Left lung (tissue), 10 donors: ENCODE results near the gene DOCK4. TPM values are rescaled to one million over a fixed set of nuclear protein-coding genes. Genes with fewer than 3 reads are reported as not detected.
"Not testable (repeated sequence)": the region's sequence is repeated elsewhere in the genome, so short reads cannot be mapped to it uniquely, and the experiment has no call there.

Experiments
- ATAC-seq: fragments of 200-7000 bp; cut with Tn5 transposase; one replicate; pipeline ENCODE4 v1.9.1; 2020; ENCODE audit warnings: moderate library complexity
- DNase-seq, 4 donors: peaks; one replicate each; pipeline ENCODE4 v3.0.0-alpha.2; 2013 to 2020
- H3K27ac ChIP-seq, 2 donors: fragments of 200-600 bp; sonication (generic) in 1 of 2; one replicate each; pipeline versions ENCODE4 v1.5.0 to v1.8.0; 2020 to 2021
- H3K27me3 ChIP-seq, 2 donors: fragments of 200-600 bp; sonication (generic) in 1 of 2; one replicate each; pipeline versions ENCODE4 v1.5.0 to v1.8.0; 2020 to 2021
- H3K36me3 ChIP-seq, 2 donors: fragments of 200-600 bp; sonication (generic) in 1 of 2; one replicate each; pipeline versions ENCODE4 v1.5.0 to v1.8.0; 2020 to 2021
- H3K4me1 ChIP-seq, 2 donors: fragments of 200-600 bp; one replicate each; pipeline ENCODE4 v1.8.0; 2021
- H3K4me3 ChIP-seq, 2 donors: fragments of 200-600 bp; sonication (generic) in 1 of 2; one replicate each; pipeline versions ENCODE4 v1.5.0 to v1.8.0; 2020 to 2021; ENCODE audit warnings: mild to moderate bottlenecking in 1 of 2
- H3K9me3 ChIP-seq, 2 donors: fragments of 200-600 bp; sonication (generic) in 1 of 2; one replicate each; pipeline versions ENCODE4 v1.5.0 to v1.8.0; 2020 to 2021
- CTCF ChIP-seq, 2 donors: fragments of 200-600 bp; sonication (generic) in 1 of 2; IDR thresholded peaks; one replicate each; pipeline versions ENCODE4 v1.5.0 to v1.8.0; 2021; ENCODE audit warnings: antibody characterized with exemption in 2 of 2
- intact Hi-C, 2 donors: fragments of 100-400 bp; cut with DNase I; formaldehyde crosslinking; loops; one replicate each; pipeline versions ENCODE4 v1.11.2 to v1.14.2; 2022
- polyA plus RNA-seq, 6 donors: library from polyadenylated mRNA; unstranded; fragments of 120-200 nt; gene quantifications; one replicate each; pipeline ENCODE4 v1.2.1, GENCODE V29; 2013; ENCODE audit not compliant: insufficient read length in 6 of 6
- total RNA-seq, 2 donors: library from RNA; stranded (reverse); fragmentation: NEBNext Ultra II Directional; extraction: Animal tissue kit (Norgen Biotek cat#: 25700); gene quantifications; one replicate each; pipeline ENCODE4 v1.2.1, GENCODE V29; 2021
- donor health status: DM: no; HTN: yes; CAD: no.
- donor health status: DM: no; HTN: no; CAD: no.

DOCK4 gene
- total and polyA plus RNA-seq, 8 donors: 38.9 to 64.3 (median 52.5) TPM

DNA sequence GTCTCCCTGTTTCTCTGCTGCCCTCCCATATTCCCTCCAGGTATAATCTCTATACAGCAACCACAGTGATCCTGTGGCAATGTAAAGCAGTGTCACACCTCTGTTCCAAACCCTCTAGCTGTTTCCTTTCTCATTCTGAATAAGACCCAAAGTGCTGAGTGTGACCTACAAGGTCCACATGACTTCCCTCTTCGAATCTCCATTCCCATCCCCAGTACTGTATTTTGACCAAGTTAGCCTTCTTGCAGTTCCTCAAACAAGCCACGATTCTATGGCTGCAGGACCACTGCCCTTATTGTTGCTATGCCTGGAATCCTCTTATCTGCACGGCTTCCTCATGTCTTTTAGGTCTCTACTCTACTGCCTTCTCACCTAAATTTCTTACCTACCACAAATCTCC lies 291.9 kb downstream of the DOCK4 start:
- TF ChIP-seq CTCF (IDR thresholded peaks at IDR 0.05): no peak
- no peaks in the 10 kb centered on the region for H3K9me3 ChIP-seq
- intact Hi-C loops: no loop called here
- H3K4me1 ChIP-seq: peaks cover 0 to 7% of the 10 kb centered on the region in 2 donors
- no peak for ATAC-seq
- H3K27ac ChIP-seq: no peak overlapping the region
- H3K27me3 ChIP-seq: no peaks in the 10 kb centered on the region
- no peaks in the 10 kb centered on the region for H3K36me3 ChIP-seq
- H3K4me3 ChIP-seq: no peak overlapping the region
- DNase-seq: no peak

GRCh38 chr7:111911166-111911961 lies 294.8 kb downstream of the DOCK4 start:
- Histone ChIP-seq H3K4me3 (no peak overlapping the region), H3K4me1 (peaks cover 0 to 7% of the 10 kb centered on the region in 2 donors), H3K9me3 (no peaks in the 10 kb centered on the region), H3K27ac (peak overlapping the region in 1 of 2 donors; percentile 6), H3K36me3 (no peaks in the 10 kb centered on the region), H3K27me3 (no peaks in the 10 kb centered on the region)
- no peak for TF ChIP-seq CTCF (IDR thresholded peaks at IDR 0.05)
- ATAC-seq (no peak), DNase-seq (no peak)
- intact Hi-C loops: no loop called here

DNA sequence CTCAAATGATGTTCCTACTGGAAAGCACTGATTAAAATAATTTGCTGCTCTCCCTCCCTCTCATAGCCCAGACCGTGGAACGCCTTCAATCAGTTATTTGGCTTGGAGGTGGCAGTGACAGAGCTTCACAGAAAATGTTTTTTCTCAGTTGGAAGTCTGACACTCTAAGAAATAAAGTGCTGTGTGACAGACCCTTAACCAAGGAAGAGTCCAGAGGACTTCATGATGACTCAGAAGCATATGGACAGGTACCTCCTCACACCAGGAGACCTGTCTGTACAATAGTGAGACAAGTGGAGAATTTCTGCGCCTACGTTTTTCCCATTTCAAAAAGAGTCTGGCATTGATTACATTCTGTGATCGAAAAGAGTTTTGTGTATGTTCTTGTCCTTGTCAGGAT lies 295.5 kb downstream of the DOCK4 start:
- Histone ChIP-seq H3K27me3 (no peaks in the 10 kb centered on the region), H3K36me3 (no peaks in the 10 kb centered on the region), H3K9me3 (no peaks in the 10 kb centered on the region), H3K4me1 (peaks cover 0 to 7% of the 10 kb centered on the region in 2 donors), H3K27ac (no peak overlapping the region), H3K4me3 (no peak overlapping the region)
- DNase-seq (no peak), ATAC-seq (no peak)
- intact Hi-C loops: no loop called here
- TF ChIP-seq CTCF (IDR thresholded peaks at IDR 0.05): no peak

DNA sequence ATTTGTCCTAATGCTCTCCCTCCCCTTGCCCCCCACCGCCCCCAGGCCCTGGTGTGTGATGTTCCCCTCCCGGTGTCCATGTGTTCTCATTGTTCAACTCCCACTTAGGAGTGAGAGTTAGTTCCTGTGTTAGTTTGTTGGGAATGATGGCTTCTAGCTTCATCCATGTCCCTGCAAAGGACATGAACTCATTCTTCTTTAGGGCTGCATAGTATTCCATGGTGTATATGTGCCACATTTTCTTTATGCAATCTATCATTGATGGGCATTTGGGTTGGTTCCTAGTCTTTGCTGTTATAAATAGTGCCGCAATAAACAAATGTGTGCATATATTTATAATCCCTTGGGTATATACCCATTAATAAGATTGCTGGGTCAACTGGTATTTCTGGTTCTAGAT lies 297.5 kb downstream of the DOCK4 start:
- intact Hi-C loops, H3K36me3 ChIP-seq, ATAC-seq, H3K27me3 ChIP-seq, H3K27ac ChIP-seq, H3K9me3 ChIP-seq, H3K4me3 ChIP-seq, H3K4me1 ChIP-seq, DNase-seq: not testable (repeated sequence)

- H3K27ac ChIP-seq: no peak overlapping the region
- H3K4me3 ChIP-seq: no peak overlapping the region
- no peaks in the 10 kb centered on the region for H3K27me3 ChIP-seq
- intact Hi-C loops: no loop called here
- DNase-seq (no peak), ATAC-seq (no peak)
- H3K36me3 ChIP-seq: peaks cover 0 to 21% of the 10 kb centered on the region in 2 donors
- no peak for TF ChIP-seq CTCF (IDR thresholded peaks at IDR 0.05)
- H3K9me3 ChIP-seq: no peaks in the 10 kb centered on the region
- no peaks in the 10 kb centered on the region for H3K4me1 ChIP-seq
Observed at GRCh38 chr7:111903797-111904196, 302.4 kb downstream of the DOCK4 start.

- H3K36me3 ChIP-seq: peaks cover 0 to 21% of the 10 kb centered on the region in 2 donors
- no peaks in the 10 kb centered on the region for H3K27me3 ChIP-seq
- intact Hi-C loops: no loop called here
- H3K4me1 ChIP-seq: no peaks in the 10 kb centered on the region
- no peak for TF ChIP-seq CTCF (IDR thresholded peaks at IDR 0.05)
- DNase-seq (no peak), ATAC-seq (no peak)
- no peak overlapping the region for H3K4me3 ChIP-seq
- no peaks in the 10 kb centered on the region for H3K9me3 ChIP-seq
- no peak overlapping the region for H3K27ac ChIP-seq
Observed at GRCh38 chr7:111903016-111903415, 303.2 kb downstream of the DOCK4 start.
